HG03439 (cell line): ENCODE data around the gene CCDC195.

Experiments
- ATAC-seq: cut with Tn5 transposase; IDR thresholded peaks from one replicate; pipeline ENCODE4 v1.9.1; 2021; ENCODE audit warnings: mild to moderate bottlenecking, moderate library complexity; ENCODE audit not compliant: unreplicated experiment

The CCDC195 gene

GRCh38 chr2:224716201-224716600, at the start of gene CCDC195:
TSS of gene CCDC195 (minus strand) at chr2:224716365. CDS start at chr2:224716365, 0 bp downstream.
- ATAC-seq = no peak

- ATAC-seq = no peak
Observed at GRCh38 chr2:224764565-224765236, 48.5 kb upstream of the CCDC195 start.

- ATAC-seq = no peak
Observed at GRCh38 chr2:224757934-224758548, 41.9 kb upstream of the CCDC195 start.

GRCh38 chr2:224753743-224754540, 37.8 kb upstream of the CCDC195 start:
- ATAC-seq = no peak

GRCh38 chr2:224751996-224752698, 36.0 kb upstream of the CCDC195 start:
- ATAC-seq = no peak

GRCh38 chr2:224749136-224749535, 33.0 kb upstream of the CCDC195 start:
- no peak for ATAC-seq

GRCh38 chr2:224747765-224748164, 31.6 kb upstream of the CCDC195 start:
- no peak for ATAC-seq

- no peak for ATAC-seq
Observed at GRCh38 chr2:224736227-224736626, 20.1 kb upstream of the CCDC195 start.

GRCh38 chr2:224734949-224735348, 18.8 kb upstream of the CCDC195 start:
- ATAC-seq = no peak

GRCh38 chr2:224731665-224732064, 15.5 kb upstream of the CCDC195 start:
- ATAC-seq = no peak

GRCh38 chr2:224729435-224729834, 13.3 kb upstream of the CCDC195 start:
- ATAC-seq = no peak

- ATAC-seq = no peak
Observed at GRCh38 chr2:224724331-224724730, 8.2 kb upstream of the CCDC195 start.

GRCh38 chr2:224723586-224724217, 7.5 kb upstream of the CCDC195 start:
- ATAC-seq = no peak

- no peak for ATAC-seq
Observed at GRCh38 chr2:224722770-224723169, 6.6 kb upstream of the CCDC195 start.

- ATAC-seq = no peak
Observed at GRCh38 chr2:224722250-224722649, 6.1 kb upstream of the CCDC195 start.

- ATAC-seq = no peak
Observed at GRCh38 chr2:224716921-224717320, 756 bp upstream of the CCDC195 start.

- ATAC-seq = no peak
Observed at GRCh38 chr2:224711859-224712665, 4.1 kb downstream of the CCDC195 start.

- ATAC-seq = no peak
Observed at GRCh38 chr2:224711381-224711780, 4.8 kb downstream of the CCDC195 start.

GRCh38 chr2:224709301-224709700, 6.9 kb downstream of the CCDC195 start:
- ATAC-seq = no peak

GRCh38 chr2:224694502-224694901, 21.7 kb downstream of the CCDC195 start:
- no peak for ATAC-seq
